Femur (tissue), 1 donor: ENCODE measurements around the gene ETV3L.
A peak's percentile ranks its signal among the peaks of the same experiment; 100 is the strongest.

Experiments used
- DNase-seq: peaks from one replicate; pipeline ENCODE4 v3.0.0-alpha.2; 2017

The ETV3L gene

DNA sequence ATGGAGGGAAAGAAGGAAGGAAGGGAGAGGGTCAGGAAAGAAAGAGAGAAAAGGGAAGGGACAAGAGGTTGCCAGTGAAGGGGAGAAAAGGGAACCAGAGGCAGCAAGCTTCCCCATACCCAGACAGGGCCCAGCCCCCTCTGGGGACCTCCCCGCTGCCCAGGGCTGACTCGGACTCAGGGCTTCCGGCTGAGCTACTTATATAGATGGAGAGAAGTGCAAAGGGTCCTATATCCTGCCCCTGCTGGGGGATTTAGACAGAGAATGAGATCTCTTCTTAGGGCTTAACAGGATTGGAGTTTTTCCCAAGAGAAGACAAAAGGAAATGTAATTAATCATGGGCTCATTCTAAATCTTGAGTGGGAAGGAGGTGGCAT is at the start of gene ETV3L:
Gene ETV3L, minus strand, starts transcription at position 176 of the 377 bp plus-strand sequence. CDS start 285 bp downstream, outside the sequence.
- no peak for DNase-seq

DNA sequence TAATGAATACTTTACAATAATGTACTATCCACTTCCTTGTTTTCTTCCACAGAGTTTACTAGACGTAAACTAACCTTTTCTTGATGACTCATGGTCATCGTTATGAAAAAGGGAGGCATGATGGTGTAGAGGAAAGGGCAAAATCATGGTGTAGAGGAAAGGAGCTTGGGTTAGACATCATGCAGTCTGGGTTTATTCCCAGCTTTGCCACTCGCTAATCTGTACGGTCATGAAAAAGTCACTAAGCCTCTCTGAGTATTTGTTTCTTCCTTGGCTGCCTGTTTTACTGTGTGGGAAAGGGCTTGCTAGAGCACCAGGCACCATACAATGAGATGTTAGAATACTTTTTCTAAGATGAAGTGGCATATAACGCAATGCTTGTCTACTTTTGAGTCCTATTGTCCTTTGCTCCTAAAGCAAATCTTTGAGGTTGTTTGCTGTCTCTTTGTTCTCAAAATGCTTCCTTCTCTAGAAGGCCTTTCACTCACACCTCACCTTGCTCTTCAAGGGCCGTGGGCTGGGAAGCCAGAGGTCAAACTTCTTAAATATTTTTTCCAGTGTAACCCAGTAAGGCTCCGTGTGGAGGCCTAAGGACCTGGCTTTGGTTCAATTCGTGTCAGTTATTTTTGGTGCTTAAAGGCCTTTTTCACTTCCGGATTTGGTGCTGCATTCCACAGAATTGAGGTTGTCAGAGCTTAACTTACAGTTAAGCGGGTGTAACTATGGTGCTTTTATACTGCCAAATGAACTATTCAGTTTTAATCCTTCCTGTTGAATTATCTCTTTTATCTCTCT is 48.5 kb upstream of the ETV3L start:
- DNase-seq, result no peak

DNA sequence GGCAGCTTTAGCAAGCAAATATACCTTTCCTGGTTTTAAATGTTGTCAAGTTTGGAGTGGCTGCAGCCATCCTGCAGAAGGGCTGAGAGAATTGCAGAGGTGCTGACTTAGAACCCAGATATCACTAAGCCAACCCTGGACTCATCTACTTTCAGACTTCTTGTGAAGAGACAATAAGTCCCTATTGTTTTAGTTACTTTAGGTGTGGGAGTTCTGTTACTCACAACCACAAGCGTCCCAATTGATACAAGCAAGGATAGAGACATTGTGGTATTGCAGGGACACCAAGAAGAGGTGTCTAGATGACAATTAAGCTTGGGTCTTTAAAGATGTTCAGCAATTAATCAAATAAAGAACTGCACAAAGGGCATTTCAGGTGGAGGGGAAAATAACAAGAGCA is 47.4 kb upstream of the ETV3L start:
- DNase-seq, result no peak

DNA sequence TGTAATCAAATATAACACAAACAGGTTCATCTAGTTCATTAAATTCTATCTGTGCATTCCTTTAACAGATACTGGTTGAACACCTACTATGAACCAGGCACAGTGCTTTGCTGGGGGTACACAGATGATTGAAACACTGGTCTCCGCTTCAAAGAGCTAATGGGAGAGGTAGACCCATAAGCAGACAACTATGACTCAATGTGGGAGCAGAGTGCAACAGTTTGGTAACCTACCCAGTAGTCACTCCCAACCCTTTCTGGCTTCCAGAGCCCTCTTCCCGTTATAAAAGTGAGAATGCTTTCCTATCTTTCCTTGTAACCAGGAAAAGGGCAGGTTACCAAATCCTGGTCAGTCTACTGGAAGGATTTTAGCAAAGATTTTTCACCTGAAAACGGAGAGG is 46.6 kb upstream of the ETV3L start:
- no peak for DNase-seq

DNA sequence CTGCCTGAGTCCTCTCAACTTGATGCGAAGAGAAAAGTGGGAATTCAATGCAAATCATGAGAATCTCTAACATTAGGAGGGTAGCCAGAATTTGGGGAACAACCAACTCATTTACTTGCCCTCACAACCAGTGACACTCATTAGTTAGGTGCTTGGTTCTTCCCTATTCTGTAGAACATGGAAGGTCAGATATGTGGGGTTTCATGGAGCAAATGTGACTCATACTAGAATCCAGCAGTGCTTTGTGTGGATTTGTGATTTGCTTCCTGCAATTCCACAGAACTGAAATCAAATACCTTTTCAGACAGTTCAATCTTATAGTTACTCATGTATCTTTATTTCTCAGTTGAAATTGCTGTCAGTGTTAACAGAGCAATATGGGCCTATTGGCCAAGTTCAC is 45.5 kb upstream of the ETV3L start:
- DNase-seq, result no peak

DNA sequence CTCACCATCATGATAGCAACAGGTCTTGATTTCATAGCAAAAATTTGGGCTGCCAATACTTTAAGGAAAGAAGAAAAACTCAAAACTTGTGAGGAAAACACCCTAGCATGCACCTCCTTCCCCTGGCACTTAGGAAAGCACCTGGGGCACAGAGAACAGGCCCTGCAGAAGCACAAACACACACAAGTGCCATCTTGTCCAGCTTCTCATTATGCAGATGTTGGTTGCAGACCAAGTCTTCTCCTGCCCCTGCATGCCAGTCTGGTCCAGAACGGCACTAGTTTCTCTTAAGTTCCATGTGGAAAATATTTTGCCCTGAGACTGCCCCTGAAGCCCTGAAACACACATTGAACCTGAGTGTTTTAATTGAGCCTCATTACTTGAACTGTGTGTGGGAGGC is 44.9 kb upstream of the ETV3L start:
- DNase-seq, result no peak

DNA sequence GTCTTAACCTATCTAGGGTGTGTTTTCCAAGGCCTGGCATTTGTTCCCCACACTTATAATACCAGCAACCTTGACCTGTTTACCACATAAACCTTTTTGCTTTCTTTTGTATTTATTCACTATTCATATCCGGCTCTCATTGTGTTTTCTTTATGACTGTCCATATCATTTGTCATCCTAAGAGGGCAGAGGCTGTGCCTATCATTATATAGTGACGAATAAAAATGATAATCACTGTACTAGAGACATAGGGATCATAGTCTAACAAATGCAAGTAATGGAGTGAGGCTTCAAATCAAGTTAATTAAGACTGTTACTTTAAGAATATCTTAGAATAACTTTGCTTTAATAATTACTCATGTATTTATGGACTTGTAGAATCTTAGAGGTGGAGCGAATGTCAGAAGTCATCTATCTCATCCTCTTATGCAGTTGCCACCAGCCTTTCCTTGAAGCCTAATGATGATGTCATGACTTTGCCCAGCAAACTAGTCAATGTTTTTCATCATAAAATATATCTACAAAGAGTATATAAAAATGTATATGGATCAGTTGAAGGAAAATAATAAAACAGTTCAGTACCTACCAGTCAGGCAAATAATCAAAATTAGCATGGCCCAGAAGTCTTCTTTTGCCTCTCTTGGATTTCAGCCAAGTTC is 43.3 kb upstream of the ETV3L start:
- DNase-seq, result no peak

DNA sequence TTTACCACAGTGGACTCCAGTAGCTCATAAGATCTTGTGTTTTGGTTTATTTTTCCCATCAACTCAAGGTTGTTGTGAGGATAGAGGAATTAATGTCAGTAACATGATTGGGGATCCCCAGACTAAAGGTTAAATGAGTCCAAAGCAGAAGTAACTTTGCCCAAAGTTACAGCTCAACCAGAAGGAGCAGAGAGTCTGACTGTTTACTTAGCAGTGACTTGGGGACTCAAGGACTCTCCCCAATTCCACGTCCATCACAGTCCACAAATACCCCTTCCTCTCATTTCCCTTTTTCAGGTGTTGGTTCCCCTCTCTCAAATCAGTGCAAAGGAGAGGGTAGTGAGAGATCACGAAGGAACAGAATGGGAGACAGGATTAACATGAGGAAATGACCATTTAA is 42.6 kb upstream of the ETV3L start:
- no peak for DNase-seq

DNA sequence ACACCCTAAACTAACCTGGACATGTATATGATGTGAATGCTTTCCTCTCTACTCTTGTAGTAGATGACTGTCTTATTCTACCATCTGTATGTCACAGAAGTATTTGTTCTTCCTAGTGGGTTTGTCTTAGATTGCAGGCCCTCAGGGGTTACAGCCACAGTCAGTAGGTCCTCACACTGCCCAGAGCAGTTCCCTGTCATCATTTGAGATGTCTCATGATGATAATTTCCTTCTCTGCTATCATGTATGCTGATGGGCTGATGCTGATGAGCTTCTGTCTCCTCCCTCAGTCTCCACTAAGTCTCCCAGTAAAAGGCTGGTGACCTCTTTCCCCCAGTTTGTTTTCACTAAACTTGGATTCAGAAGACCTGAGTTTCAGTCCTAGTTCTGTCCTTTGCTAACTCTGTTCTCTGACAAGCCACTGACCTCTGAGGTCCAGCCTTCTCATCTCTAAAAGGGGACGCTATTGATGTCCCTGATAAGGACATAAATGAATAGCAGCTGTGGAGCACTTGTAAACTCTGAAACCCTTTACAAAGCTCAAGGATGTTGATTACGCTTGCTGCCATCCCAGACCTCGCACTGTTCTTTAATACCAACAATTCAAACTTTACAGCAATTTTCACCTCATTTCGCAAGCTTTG is 41.7 kb upstream of the ETV3L start:
- DNase-seq, result no peak

DNA sequence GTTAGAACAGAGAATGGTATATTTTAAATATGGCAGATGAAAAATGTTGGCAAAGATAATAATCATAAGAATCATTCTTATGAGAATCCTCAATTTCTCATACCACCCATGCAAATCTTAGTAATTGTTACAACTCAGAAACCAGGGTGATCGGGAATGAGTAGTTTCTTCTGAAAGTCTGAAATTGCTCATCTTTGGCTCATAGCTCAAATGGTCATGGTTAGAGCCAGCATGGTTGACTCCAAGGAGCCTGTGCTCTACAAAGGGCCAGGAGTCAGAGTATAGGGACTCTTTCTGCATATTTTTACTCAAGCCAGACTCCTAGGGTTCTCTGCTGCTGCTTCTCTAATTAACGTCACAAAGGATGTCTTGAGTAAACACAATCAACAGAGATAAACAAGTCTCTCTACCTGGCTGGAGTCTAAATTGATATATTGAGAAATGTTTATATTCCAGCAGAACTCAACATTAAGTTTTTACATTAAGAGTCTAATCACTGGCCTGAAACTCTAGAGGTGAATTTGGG is 40.5 kb upstream of the ETV3L start:
- no peak for DNase-seq

DNA sequence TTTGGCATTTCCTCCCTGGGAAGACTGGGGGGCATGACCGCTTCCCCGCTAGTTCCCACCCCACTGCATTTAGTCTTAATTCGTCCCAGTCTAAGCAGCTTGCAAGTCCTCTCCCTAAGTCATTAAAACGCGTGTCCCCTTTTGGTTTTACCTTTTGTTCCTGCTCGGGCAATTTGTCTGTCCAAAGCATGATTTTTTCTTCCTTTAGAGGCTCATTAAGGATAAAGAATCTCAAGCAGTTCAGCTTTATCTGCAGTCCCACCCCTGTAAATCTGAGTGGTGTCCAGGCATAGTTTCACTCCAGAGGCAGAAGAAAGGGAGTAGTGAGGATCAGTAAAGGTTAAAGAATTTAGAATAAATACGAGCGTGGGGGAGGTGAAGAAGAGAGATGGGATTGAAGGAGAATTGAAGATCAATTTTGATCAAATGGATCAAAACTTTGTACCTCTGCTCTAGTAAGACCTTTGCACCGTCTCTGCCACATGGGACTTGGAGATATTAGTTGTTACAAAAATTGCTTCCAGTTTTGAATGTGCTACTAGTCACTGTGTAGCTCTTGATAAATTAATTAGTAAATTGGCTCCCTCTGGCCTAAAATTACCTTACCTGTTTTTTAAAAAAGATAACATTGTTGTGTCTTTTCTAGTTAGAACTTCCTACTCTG is 39.6 kb upstream of the ETV3L start:
- DNase-seq, result no peak

DNA sequence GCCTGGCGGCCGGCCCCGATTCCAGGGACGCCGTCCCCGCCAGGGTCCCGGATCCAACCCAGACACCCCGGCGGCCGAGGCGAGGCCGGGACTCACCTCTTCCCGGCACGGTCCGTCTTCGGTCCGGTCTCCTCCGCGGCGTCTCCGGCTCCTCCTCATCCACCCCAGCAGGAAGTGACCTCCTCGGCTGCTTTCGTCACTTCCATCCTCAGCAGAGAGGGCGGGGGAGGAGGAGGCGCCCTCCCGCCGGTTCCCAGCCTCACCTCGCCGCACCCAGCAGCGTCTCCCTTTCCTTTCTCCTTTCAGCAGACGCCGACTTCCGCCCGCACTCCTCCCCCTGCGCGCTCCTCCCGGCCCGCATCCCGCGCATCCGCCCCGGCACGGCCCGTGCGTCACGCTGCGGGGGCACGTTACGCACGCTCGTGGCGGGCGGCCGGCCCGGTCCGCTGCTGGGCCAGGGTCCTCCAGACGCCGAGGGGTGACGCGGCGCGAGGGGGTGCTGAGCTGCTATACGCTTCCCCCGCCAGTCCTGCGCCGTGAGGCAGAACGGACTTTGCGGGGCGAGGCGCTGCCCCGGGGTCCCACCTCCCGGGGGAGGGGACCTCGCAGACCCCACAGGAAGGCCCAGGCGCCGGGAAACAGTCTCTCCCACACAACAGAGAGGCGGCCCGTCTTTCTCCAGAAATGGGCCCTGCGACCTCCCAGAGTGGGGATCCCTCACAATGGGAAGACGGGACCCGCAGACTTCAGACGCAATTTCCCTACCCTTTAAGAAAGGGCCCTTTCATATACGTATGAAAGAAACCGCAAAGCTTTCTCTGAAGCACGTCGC is 38.8 kb upstream of the ETV3L start, which contains the start of gene ETV3:
Gene ETV3, minus strand, starts transcription at position 176 of the 832 bp plus-strand sequence. CDS start 2,043 bp downstream, outside the sequence.
- peak; percentile 95 for DNase-seq

DNA sequence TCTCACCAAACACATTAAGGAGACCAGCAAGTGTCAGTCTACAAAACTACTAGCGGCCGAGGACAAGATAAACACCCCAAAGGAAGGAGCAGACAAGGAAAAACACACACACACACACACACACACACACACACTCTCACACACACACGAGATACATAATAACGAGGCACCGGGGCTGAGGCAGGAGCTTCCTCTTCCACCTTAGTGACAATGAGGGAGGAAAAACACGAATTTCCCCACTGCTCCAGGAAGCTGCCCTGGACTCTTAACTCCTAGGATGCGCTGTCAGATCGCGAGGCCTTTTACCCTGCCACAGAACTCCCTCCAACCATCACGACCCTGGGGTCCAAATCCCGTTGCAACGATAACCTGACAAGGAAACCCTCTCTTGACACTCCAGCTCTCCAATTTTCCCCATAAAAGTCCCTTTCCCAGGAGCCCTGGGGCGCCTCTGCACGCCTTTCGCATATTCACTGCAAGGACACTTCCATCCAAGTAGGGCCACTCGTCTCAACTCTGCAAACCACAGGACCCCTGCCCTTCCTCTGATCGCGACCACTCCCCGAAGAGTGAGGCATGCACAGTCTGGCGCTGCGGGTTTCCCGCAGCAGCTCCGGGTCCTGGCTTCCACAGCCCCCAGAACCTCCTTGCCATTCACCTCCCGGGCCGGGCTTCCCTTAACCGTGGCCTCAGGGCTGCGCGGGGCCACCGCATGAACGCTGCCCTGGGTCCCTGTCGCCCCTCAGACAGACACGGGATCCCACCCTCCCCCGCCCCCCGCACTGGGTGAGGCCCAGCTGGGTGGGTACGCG is 38.0 kb upstream of the ETV3L start:
- DNase-seq, result peak; percentile 35

DNA sequence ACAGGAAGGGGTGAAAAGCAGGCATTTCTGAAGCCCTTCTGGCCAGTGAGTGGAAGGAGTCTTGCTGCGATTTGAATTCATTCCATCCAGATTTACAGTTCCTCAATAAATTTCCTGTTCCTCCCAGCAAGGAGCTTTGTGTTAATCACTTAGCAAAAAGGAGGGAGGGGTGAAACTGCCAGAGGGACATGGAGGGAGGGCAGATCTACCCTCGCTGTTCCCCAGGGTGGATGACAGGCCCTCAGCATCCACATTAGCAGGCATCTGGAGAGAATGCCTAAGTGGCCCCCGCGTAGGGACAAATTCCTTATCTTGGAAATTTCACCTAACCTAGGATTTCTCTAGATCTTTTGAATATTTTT is 37.4 kb upstream of the ETV3L start:
- no peak for DNase-seq

DNA sequence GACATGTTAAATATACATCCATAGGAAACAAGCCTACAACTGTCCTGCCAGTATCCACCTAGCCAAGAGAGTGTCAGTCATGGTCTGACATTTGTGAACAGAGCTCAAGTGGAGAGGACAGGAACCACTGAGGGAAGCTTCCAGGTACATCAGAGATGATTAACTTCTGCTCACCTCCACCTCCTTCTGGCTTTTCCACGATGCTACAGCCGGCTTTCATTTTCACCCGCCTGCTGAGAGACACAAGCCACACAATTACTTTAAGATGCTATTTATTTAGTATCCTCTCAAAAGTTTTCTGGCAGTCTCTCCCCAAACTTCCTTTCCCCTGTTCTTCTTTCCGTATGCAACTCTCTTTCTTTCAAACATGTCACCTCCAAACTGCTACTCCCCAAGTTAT is 36.5 kb upstream of the ETV3L start:
- no peak for DNase-seq

DNA sequence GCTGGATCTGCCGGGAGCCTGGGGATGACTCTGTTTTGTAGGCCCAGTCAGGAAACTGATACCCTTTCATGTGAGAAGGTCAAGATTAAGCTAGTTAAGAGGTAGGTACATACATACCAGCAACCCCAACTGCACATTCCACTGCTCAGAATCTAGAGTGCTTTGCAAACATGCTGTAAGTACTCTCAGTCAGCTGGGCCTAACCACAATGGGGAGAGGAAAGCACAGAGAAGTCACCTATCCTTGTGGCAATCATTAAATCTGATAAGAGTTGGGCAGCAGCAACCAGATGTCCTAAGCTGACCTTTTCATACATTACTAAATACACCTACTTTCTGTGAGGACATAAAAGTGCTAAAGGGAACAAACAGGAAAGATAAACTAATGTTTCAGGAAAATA is 36.0 kb upstream of the ETV3L start:
- no peak for DNase-seq

DNA sequence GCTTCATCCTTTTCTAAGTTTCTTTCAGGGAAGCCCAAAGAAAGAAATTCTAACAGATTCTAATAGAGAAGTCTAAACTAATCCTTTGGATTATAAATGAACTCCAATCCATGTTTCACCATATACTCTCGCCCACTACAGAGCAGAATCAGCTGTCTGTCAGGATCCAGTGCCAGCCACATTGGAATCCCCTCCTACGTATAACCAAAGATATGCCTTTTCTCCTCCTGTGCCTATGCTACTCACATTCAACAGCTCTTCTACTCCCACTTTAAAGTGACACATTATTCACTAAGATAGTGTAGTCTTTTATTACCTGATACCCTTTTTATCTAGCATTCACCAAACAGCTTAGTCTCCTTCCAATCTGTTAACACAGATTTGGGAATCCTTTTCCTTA is 35.5 kb upstream of the ETV3L start:
- no peak for DNase-seq

DNA sequence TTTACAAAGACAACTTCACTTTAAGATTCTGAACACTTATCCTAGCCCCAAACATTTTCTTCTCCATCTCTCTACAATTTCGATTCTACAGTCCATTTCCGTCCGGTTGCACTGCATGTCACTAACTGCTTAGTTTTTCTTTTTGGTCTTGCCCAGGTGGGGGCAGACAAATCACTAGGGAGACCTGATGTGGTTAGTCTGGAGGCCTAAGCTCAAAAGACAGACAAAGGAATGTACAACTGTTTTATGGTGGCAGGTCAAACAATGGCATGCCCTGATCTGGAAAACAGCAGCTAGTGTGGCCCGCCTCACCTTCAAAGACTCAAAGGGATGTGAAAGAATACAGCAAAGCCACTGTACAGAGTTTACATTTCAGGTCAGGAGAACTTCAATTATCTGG is 34.8 kb upstream of the ETV3L start:
- no peak for DNase-seq

DNA sequence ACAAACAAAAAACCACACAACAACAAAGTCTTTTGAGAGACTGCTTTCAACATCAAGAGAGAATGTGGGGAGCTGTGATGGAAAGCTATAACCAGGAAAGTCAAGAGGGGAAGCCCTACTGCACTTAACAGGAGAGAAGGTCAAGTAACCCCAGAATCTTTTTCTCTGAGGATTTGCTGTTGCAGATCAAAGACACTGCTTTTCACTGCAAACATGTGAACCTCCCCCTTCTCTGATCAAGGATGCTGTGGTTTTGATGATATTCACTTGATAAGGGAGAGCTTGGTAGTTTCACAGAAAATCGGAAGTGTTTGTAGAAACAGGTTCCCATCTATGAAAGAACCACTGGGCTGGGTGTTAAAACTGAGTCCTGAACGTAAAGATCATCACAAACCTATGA is 33.8 kb upstream of the ETV3L start:
- no peak for DNase-seq

DNA sequence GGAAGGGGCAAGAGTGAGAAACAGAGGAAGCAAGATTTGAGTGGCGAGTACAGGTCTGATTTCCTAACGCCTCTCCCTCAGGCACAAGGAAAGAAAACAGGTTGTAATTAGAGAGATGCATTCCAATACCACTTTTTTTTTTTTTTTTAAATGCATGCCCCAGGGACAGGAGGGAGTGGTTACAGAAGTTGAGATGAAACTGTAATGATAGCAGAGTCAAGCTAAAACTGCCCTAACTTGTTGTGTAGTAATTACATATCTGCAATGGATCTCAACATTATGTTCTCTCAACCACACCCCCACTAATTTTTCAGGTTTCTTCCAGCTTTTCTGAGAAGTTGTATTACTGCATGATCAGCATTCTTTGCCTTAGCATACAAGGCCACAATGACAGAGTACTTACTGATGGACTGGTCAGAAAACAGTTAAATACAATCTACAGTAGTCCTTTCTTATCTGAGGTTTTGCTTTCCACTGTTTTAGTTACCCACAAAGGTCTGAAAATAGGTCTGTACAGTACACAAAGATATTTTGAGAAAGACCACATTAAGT is 33.1 kb upstream of the ETV3L start:
- DNase-seq, result no peak

DNA sequence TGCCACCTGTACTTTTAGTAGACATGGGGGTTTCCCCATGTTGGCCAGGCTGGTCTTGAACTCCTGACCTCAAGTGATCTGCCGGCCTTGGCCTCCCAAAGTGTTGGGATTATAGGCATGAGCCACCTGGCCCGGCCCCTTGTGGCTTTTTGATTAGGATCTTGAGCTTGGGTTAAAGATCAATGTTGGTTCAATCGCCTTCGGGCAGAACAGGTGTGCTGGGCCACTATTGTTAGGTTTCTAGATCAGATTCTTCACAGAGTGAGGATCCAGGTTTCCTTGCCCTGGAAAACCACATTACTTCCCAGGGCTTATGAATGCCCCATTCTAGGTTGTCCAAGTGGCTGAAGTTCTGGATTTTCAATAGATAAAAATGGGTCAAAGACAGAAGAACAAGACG is 32.5 kb upstream of the ETV3L start:
- DNase-seq, result no peak
